GM10248 (cell line): ENCODE measurements around the gene KLRC1.
"Not testable (repeated sequence)": the region's sequence is repeated elsewhere in the genome, so short reads cannot be mapped to it uniquely, and the experiment has no call there.

ENCODE experiments used
- CTCF ChIA-PET: fragments of 300-600 bp; sonication (Branson Sonifier 250); formaldehyde crosslinking; extraction: SDS; loops from one replicate; lab custom pipeline; 2021; ENCODE audit warnings: antibody characterized with exemption; lab: Yijun Ruan, JAX
- POLR2A ChIA-PET: fragments of 350-650 bp; sonication (Branson Sonifier 250); formaldehyde crosslinking; extraction: SDS; loops from one replicate; lab custom pipeline; 2020; ENCODE audit warnings: antibody characterized with exemption; lab: Yijun Ruan, JAX
- DNase-seq: peaks from one replicate; pipeline ENCODE4 v3.0.0; 2012; ENCODE audit errors: extremely low spot score
- TF ChIP-seq, protein P1 (sequence below): IDR thresholded peaks from 2 replicates; pipeline ENCODE4 v1.5.1; 2012; ENCODE audit warnings: mild to moderate bottlenecking, low read depth; ENCODE audit errors: extremely low read depth, missing control alignments, control extremely low read depth

The KLRC1 gene

DNA sequence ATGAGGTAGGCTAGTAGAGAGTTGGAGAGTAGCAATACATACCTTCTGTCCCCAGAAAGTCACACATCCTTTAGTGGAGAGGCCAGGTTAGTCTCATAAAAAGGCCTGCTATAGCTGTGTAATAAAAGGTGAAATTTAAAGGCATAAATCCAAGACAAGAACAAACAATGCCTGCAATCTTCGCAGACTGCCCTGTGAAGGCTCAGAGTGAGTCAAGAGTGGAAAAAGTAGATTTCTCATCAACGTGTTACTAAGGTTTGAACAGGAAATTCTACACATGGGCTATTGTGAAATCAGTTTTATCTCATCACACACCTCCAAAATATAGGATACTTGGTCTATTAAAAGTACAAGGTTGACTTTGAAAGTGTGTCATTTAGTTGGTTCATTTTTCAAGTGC lies at the start of gene KLRC1:
Gene KLRC1, minus strand, starts transcription at position 222 of the 400 bp plus-strand sequence. CDS start 2,221 bp downstream, outside the sequence.
- DNase-seq, result no peak
- TF ChIP-seq, protein P1, sequence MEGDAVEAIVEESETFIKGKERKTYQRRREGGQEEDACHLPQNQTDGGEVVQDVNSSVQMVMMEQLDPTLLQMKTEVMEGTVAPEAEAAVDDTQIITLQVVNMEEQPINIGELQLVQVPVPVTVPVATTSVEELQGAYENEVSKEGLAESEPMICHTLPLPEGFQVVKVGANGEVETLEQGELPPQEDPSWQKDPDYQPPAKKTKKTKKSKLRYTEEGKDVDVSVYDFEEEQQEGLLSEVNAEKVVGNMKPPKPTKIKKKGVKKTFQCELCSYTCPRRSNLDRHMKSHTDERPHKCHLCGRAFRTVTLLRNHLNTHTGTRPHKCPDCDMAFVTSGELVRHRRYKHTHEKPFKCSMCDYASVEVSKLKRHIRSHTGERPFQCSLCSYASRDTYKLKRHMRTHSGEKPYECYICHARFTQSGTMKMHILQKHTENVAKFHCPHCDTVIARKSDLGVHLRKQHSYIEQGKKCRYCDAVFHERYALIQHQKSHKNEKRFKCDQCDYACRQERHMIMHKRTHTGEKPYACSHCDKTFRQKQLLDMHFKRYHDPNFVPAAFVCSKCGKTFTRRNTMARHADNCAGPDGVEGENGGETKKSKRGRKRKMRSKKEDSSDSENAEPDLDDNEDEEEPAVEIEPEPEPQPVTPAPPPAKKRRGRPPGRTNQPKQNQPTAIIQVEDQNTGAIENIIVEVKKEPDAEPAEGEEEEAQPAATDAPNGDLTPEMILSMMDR, result no peak
- POLR2A ChIA-PET, result no interaction called here
- CTCF ChIA-PET, result no interaction called here

DNA sequence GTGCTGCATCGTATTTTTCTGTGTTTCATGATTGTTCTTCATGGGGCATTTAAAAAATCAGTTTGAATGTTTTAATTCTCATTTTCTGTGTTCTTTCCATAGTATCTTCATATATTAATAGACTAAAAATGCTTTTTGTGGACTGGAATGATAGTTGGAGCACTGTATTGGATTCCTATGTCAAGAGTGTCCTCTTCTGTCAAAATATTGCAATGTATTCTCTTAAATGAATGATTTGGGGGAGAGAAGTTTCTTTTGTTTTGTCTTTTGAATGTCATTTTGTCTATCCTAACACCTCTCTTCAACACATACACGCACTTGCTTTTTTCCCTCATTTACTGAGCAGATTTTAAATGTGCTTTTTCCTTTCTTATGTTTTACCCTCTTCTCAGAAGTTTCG lies 47.9 kb upstream of the KLRC1 start:
- CTCF ChIA-PET, result no interaction called here
- DNase-seq, result no peak
- POLR2A ChIA-PET, result no interaction called here
- TF ChIP-seq, protein P1, result no peak

DNA sequence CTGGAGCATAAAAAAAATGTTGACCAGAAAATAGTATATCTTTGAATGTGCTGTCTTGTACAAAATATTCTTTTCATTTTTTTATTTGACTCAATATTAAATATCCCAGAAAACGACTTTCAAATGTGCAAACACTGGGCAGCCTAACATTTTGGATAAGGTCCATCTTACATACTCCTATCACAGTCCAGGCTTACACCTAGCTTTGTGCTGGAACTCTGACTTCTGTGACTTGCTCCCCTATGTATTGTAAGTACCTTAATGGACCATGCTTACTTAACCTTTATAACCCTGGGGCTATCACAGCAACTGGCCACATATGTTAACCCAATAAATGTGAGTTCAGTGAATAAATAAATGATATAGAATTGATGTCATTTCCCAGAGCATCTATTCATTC lies 44.9 kb upstream of the KLRC1 start:
- TF ChIP-seq, protein P1, result no peak
- DNase-seq, result no peak
- CTCF ChIA-PET, result no interaction called here
- POLR2A ChIA-PET, result no interaction called here

DNA sequence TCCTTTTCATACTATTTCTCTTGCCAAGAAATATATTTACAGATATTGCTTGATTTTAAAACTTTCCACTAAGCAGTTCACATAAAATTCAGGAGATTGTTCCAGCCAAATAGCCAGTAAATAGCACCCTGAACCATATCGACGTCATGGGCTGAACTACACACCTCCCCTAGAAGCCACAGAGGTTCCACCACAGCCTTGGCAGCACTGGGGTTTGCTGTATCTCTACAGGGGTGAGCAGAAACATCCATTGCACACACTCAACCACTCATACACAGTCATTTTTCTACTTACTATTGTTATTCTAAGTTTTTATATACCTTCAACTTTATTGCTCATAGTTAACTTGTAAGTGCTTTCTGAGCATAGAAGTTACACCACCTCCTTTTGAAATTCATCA lies 44.4 kb upstream of the KLRC1 start:
- ChIA-PET POLR2A (no interaction called here), CTCF (no interaction called here)
- no peak for DNase-seq
- TF ChIP-seq, protein P1, result no peak

DNA sequence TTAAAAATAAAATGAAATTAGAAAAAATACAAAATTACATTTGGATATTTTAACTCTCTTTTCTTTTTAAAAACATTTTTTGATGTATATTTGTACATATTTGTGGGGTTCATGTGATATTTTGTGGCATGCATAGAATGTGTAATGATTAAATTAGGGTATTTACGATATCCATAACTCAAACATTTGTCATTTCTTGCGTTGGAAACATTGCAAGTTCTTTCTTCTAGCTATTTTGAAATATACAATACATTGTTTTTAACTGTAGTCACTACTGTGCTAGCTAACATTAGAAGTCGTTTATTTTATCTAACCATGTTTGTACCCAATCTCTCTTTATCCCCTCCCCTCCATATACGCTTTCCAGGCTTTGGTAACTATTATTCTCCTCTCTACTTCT lies 38.6 kb upstream of the KLRC1 start:
- TF ChIP-seq, protein P1, result no peak
- ChIA-PET POLR2A (no interaction called here), CTCF (interaction anchor here (1.0 kb wide), 1 partner anchor 12 kb away, joined by 3 read pairs; no protein-coding TSS in a partner anchor)
- DNase-seq, result no peak

DNA sequence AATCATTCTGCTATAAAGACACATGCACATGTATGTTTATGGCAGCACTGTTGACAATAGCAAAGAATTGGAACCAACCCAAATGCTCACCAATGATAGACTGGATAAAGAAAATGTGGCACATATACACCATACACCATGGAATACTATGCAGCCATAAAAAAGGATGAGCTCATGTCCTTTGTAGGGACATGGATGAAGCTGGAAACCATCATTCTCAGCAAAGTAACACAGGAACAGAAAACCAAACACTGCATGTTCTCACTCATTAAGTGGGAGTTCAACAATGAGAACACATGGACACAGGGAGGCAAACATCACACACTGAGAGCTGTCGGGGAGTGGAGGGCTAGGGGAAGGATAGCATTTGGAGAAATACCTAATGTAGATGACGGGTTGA lies 34.2 kb upstream of the KLRC1 start:
- CTCF ChIA-PET, result interaction anchor here (1.0 kb wide), 1 partner anchor 19 kb away, joined by 3 read pairs; no protein-coding TSS in a partner anchor
- POLR2A ChIA-PET, DNase-seq: not testable (repeated sequence)

DNA sequence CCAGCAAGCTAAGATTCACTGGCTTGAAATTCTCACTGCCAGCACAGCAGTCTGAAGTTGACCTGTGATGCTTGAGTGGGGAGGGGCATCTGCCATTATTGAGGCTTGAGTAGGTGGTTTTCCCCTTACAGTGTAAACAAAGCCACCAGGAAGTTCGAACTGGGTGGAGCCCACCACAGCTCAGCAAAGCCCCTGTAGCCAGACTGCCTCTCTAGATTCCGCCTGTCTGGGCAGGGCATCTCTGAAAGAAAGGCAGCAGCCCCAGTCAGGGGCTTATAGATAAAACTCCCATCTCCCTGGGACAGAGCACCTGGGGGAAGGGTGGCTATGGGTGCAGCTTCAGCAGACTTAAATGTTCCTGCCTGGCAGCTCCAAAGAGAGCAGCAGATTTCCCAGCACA lies 28.7 kb upstream of the KLRC1 start:
- POLR2A ChIA-PET, DNase-seq: not testable (repeated sequence)
- CTCF ChIA-PET, result interaction anchor here (1.4 kb wide), 1 partner anchor 28 kb away, joined by 3 read pairs; no protein-coding TSS in a partner anchor

DNA sequence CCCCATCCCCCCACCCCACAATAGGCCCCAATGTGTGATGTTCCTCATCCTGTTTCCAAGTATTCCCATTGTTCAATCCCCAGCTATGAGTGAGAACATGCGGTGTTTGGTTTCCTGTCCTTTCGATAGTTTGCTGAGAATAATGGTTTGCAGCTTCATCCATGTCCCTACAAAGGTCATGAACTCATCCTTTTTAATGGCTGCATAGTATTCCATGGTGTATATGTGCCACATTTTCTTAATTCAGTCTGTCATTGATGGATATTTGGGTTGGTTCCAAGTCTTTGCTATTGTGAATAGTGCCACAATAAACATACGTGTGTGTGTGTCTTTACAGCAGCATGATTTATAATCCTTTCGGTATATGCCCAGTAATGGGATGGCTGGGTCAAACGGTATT lies 19.6 kb upstream of the KLRC1 start:
- CTCF ChIA-PET, DNase-seq, POLR2A ChIA-PET: not testable (repeated sequence)
